ENCODE results near the gene TBL1X. TPM values are rescaled to one million over a fixed set of nuclear protein-coding genes. Genes with fewer than 3 reads are reported as not detected.

TBL1X gene
- total RNA-seq, 5 donors from 2014 or later (not counting 1 experiment from before 2014, with no cell fraction given), result 21.0 to 50.8 (median 40.5) TPM

DNA sequence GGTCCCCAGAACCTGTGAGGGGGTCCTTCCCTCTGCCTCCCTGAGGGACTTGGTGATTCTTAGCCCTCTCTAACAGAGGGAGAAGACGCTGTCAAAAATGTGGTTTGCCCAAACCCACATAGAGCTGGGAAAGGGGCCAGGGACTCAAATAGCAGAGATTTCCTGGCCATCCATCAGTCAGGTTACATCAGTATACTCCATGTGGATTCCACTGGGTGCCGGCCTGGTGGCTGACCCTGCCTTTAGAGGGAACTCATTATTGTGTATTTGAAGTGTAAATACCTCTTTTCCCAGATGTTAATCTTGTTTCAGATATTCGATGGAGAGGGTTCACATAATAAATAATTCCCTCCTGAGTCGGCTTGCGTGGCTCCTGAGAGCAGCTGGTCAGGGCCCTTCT lies 130.3 kb downstream of the TBL1X start:
- Histone ChIP-seq H3K36me3 (ENCODE audit: control insufficient read depth in 2 of 2, extremely low read depth in 1 of 2, insufficient read depth in 1 of 2, low read length in 1 of 2) (peaks cover 0 to 4% of the 10 kb centered on the region in 2 donors), H3K4me3 (ENCODE audit: control insufficient read depth in 1 of 2, extremely low read depth in 1 of 2, low read length in 1 of 2) (no peak overlapping the region), H3K27ac (ENCODE audit: low read length) (no peak overlapping the region), H3K27me3 (replicated peaks in 1 of 2; ENCODE audit: control insufficient read depth in 2 of 2, extremely low read depth in 1 of 2, insufficient read depth in 2 of 2, low read length in 1 of 2) (no peaks in the 10 kb centered on the region), H3K4me1 (ENCODE audit: control insufficient read depth in 1 of 2, extremely low read depth in 1 of 2, insufficient read depth in 2 of 2, low read length in 2 of 2) (no peaks in the 10 kb centered on the region), H3K9me3 (peaks cover 5% of the 10 kb centered on the region)
- Mint-ChIP-seq H3K27ac (no peak overlapping the region), H3K36me3 (peaks cover 16% of the 10 kb centered on the region), H3K4me1 (peaks cover 0 to 14% (median 8%) of the 10 kb centered on the region in 3 donors), H3K27me3 (no peaks in the 10 kb centered on the region), H3K4me3 (no peak overlapping the region), H3K9me3 (peaks cover 4 to 6% (median 4%) of the 10 kb centered on the region in 3 donors)
- POLR2A ChIA-PET, result no interaction called here
- ATAC-seq (replicated peaks in 1 of 4) (no peak), DNase-seq (no peak)
- WGBS (ENCODE audit: insufficient coverage), result no CpG with 5 or more reads among the region's 5 CpGs
- CTCF ChIA-PET, result no interaction called here

DNA sequence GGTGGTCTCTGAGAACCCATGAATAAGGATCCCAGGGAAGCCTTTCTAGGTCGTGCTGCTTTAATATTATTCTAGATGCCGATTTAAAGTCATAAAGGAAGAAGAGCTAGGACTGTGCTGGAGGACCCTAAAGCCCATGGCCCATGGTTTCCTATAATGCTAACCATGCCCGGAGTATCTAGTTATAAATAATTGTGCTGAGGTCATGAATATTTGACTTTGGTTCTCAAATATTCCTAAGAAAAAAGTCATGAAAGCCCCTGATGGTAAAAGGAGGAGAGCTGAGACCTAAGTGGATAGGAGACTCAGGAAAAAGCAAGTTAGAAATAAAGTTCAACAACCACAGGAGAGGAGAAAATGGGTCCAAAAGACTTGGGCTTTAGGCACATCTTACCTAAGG lies 132.0 kb downstream of the TBL1X start:
- Histone ChIP-seq H3K36me3 (ENCODE audit: control insufficient read depth in 2 of 2, extremely low read depth in 1 of 2, insufficient read depth in 1 of 2, low read length in 1 of 2) (no peaks in the 10 kb centered on the region), H3K27ac (ENCODE audit: low read length) (no peak overlapping the region), H3K4me1 (ENCODE audit: control insufficient read depth in 1 of 2, extremely low read depth in 1 of 2, insufficient read depth in 2 of 2, low read length in 2 of 2) (no peaks in the 10 kb centered on the region), H3K4me3 (ENCODE audit: control insufficient read depth in 1 of 2, extremely low read depth in 1 of 2, low read length in 1 of 2) (no peak overlapping the region), H3K27me3 (replicated peaks in 1 of 2; ENCODE audit: control insufficient read depth in 2 of 2, extremely low read depth in 1 of 2, insufficient read depth in 2 of 2, low read length in 1 of 2) (no peaks in the 10 kb centered on the region), H3K9me3 (peaks cover 3% of the 10 kb centered on the region)
- Mint-ChIP-seq H3K27ac (no peak overlapping the region), H3K9me3 (peaks cover 4% of the 10 kb centered on the region in 3 donors), H3K4me1 (peaks cover 0 to 19% (median 10%) of the 10 kb centered on the region in 3 donors), H3K36me3 (peaks cover 4% of the 10 kb centered on the region), H3K27me3 (no peaks in the 10 kb centered on the region), H3K4me3 (no peak overlapping the region)
- WGBS (ENCODE audit: insufficient coverage), result no CpG with 5 or more reads among the region's 3 CpGs
- ATAC-seq (replicated peaks in 1 of 4) (no peak), DNase-seq (no peak)
- CTCF ChIA-PET, result no interaction called here
- POLR2A ChIA-PET, result no interaction called here

DNA sequence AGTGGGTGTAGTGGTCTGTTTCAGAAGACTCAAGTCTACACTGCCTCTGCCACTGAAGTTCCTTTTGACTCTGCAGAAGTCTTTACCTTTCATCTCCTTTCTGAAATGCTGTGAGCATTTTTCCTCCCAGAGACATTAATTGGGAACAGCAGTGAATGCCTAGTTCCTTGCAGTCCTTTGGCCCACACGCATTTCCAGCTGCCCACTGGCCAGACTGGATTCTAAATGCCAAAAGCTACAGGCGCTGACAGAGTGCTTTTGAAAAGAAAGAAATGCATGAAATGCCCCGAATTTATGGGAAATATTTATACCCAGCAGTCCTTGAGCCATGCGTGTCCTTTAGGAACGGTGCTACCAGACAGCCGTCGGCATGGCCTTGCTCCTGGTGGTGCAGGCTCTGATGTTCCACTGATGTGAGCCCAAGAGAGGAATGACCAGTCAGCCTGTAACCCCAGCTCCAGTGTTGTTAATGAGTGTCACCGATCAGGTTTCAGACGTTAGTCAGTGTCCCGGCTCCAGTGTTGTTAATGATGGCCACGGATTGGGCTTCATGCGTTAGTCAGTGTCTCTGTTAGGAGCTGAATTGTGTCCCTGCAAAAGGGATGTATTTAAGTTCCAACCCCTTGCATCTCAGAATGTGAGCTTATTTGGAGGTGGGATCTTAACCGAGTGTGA lies 132.6 kb downstream of the TBL1X start:
- POLR2A ChIA-PET, result no interaction called here
- H3K27ac Mint-ChIP-seq, result no peak overlapping the region
- CTCF ChIA-PET, result no interaction called here
- no peaks in the 10 kb centered on the region for H3K27me3 ChIP-seq (replicated peaks in 1 of 2; ENCODE audit: control insufficient read depth in 2 of 2, extremely low read depth in 1 of 2, insufficient read depth in 2 of 2, low read length in 1 of 2)
- H3K27ac ChIP-seq (ENCODE audit: low read length), result no peak overlapping the region
- no peaks in the 10 kb centered on the region for H3K9me3 ChIP-seq
- WGBS (ENCODE audit: insufficient coverage), result 94% methylated on average over 9 of the region's 13 CpGs
- no peak for DNase-seq
- no peaks in the 10 kb centered on the region for H3K4me1 ChIP-seq (ENCODE audit: control insufficient read depth in 1 of 2, extremely low read depth in 1 of 2, insufficient read depth in 2 of 2, low read length in 2 of 2)
- no peak overlapping the region for H3K4me3 ChIP-seq (ENCODE audit: control insufficient read depth in 1 of 2, extremely low read depth in 1 of 2, low read length in 1 of 2)
- ATAC-seq (replicated peaks in 1 of 4), result no peak
- H3K9me3 Mint-ChIP-seq, result peaks cover 0 to 4% (median 0%) of the 10 kb centered on the region in 3 donors
- H3K36me3 ChIP-seq (ENCODE audit: control insufficient read depth in 2 of 2, extremely low read depth in 1 of 2, insufficient read depth in 1 of 2, low read length in 1 of 2), result no peaks in the 10 kb centered on the region
- peaks cover 0 to 21% (median 10%) of the 10 kb centered on the region in 3 donors for H3K4me1 Mint-ChIP-seq
- H3K36me3 Mint-ChIP-seq, result no peaks in the 10 kb centered on the region
- H3K4me3 Mint-ChIP-seq, result no peak overlapping the region
- H3K27me3 Mint-ChIP-seq, result no peaks in the 10 kb centered on the region

DNA sequence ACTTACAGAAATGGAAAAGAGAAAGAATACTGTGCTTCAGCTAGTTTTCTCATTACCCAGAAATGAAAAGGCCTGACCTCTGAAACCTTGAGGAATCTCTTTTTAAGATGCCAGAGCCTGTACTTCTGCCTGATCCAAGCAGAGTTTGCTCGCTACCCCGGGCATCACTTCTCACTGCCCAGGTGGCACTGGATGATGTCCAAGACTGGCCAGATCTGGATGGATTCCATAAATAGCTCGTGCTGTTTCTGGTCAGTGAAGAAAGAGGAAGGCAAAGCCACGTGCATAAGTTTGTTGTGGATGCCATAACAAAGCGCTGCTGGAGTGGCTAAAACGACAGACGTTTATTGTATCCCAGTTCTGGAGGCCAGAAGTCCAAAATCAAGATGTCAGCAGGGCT lies 133.5 kb downstream of the TBL1X start:
- no peaks in the 10 kb centered on the region for H3K36me3 ChIP-seq (ENCODE audit: control insufficient read depth in 2 of 2, extremely low read depth in 1 of 2, insufficient read depth in 1 of 2, low read length in 1 of 2)
- H3K4me3 ChIP-seq (ENCODE audit: control insufficient read depth in 1 of 2, extremely low read depth in 1 of 2, low read length in 1 of 2), result no peak overlapping the region
- ATAC-seq (replicated peaks in 1 of 4) (no peak), DNase-seq (no peak)
- ChIA-PET CTCF (no interaction called here), POLR2A (no interaction called here)
- no peak overlapping the region for H3K4me3 Mint-ChIP-seq
- no peak overlapping the region for H3K27ac Mint-ChIP-seq
- H3K27ac ChIP-seq (ENCODE audit: low read length), result no peak overlapping the region
- no peaks in the 10 kb centered on the region for H3K36me3 Mint-ChIP-seq
- no peaks in the 10 kb centered on the region for H3K4me1 ChIP-seq (ENCODE audit: control insufficient read depth in 1 of 2, extremely low read depth in 1 of 2, insufficient read depth in 2 of 2, low read length in 2 of 2)
- WGBS (ENCODE audit: insufficient coverage), result 100% methylated on average over 3 of the region's 7 CpGs
- no peaks in the 10 kb centered on the region for H3K9me3 ChIP-seq
- H3K27me3 ChIP-seq (replicated peaks in 1 of 2; ENCODE audit: control insufficient read depth in 2 of 2, extremely low read depth in 1 of 2, insufficient read depth in 2 of 2, low read length in 1 of 2), result no peaks in the 10 kb centered on the region
- no peaks in the 10 kb centered on the region for H3K27me3 Mint-ChIP-seq
- H3K9me3 Mint-ChIP-seq, result no peaks in the 10 kb centered on the region
- peaks cover 0 to 16% (median 7%) of the 10 kb centered on the region in 3 donors for H3K4me1 Mint-ChIP-seq

DNA sequence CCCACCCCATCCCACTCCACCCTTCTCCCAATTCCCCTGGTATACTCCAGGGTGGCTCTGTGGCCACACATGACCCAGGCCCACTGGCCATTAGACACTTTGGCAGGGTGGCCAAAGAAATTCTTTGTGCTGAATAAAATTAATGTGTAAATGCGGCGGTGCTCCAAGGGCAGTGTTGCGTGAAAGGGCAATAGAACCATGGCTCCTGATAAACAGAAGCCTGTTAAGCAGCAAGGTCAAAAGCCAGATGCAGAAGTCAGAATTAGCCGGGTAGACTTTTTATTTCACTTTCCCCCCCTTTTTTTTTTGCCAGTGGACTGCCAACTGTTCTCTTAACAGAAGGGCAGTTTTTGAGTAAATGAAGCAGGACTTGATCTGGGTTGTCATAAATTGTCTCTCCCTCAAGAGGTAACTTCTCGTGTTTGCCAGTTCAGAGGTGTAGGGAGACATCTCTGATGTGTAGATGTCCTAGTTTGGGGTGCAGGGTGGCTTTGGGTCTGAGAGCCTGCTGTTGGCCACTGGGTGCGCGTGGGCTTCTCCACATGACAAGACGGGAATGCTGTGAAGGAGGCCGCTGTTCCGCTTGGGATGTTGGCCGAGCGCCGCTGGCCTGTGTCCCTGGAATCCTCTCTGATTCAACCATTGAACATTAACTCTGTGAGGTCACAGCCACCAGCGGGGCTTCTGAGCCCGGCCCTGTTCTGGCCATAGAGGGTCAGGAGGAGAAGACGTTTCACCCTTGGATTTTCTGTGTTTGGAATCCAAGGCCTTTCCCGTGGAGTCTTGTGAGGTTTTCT lies 139.5 kb downstream of the TBL1X start:
- Mint-ChIP-seq H3K4me1 (peaks cover 0 to 16% (median 7%) of the 10 kb centered on the region in 3 donors), H3K4me3 (no peak overlapping the region), H3K36me3 (peaks cover 8% of the 10 kb centered on the region), H3K27ac (no peak overlapping the region), H3K9me3 (no peaks in the 10 kb centered on the region), H3K27me3 (no peaks in the 10 kb centered on the region)
- H3K36me3 ChIP-seq (ENCODE audit: control insufficient read depth in 2 of 2, extremely low read depth in 1 of 2, insufficient read depth in 1 of 2, low read length in 1 of 2), result no peaks in the 10 kb centered on the region
- ATAC-seq (replicated peaks in 1 of 4) (no peak), DNase-seq (no peak)
- ChIA-PET POLR2A (no interaction called here), CTCF (no interaction called here)
- H3K27me3 ChIP-seq (replicated peaks in 1 of 2; ENCODE audit: control insufficient read depth in 2 of 2, extremely low read depth in 1 of 2, insufficient read depth in 2 of 2, low read length in 1 of 2), result no peaks in the 10 kb centered on the region
- no peak overlapping the region for H3K27ac ChIP-seq (ENCODE audit: low read length)
- 100% methylated on average over 4 of the region's 17 CpGs for WGBS (ENCODE audit: insufficient coverage)
- H3K4me1 ChIP-seq (ENCODE audit: control insufficient read depth in 1 of 2, extremely low read depth in 1 of 2, insufficient read depth in 2 of 2, low read length in 2 of 2), result no peaks in the 10 kb centered on the region
- H3K9me3 ChIP-seq, result no peaks in the 10 kb centered on the region
- no peak overlapping the region for H3K4me3 ChIP-seq (ENCODE audit: control insufficient read depth in 1 of 2, extremely low read depth in 1 of 2, low read length in 1 of 2)

DNA sequence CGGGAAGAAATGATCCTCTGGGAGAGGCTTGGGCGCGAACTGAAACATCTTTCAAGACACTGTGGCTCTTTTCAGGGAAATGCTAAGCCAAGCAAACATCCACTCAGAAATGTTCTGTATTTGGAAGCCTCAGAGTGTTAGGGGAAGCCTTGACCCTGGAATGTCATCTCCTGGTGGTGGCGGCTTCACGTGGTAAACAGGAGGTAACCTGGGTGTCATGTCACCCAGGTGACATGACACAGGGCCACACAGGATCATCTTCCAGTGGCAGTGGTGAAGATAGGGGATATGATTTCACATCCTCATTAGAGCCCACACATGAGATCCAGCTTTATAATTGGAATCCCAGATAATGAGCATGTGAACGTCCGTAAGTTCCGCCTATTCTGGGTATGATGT lies 140.0 kb downstream of the TBL1X start:
- H3K9me3 ChIP-seq, result no peaks in the 10 kb centered on the region
- H3K36me3 Mint-ChIP-seq, result peaks cover 8% of the 10 kb centered on the region
- ATAC-seq (replicated peaks in 1 of 4), result no peak
- H3K9me3 Mint-ChIP-seq, result no peaks in the 10 kb centered on the region
- no peak overlapping the region for H3K27ac ChIP-seq (ENCODE audit: low read length)
- ChIA-PET POLR2A (no interaction called here), CTCF (no interaction called here)
- no peak for DNase-seq
- no peaks in the 10 kb centered on the region for H3K27me3 ChIP-seq (replicated peaks in 1 of 2; ENCODE audit: control insufficient read depth in 2 of 2, extremely low read depth in 1 of 2, insufficient read depth in 2 of 2, low read length in 1 of 2)
- no peaks in the 10 kb centered on the region for H3K4me1 ChIP-seq (ENCODE audit: control insufficient read depth in 1 of 2, extremely low read depth in 1 of 2, insufficient read depth in 2 of 2, low read length in 2 of 2)
- H3K36me3 ChIP-seq (ENCODE audit: control insufficient read depth in 2 of 2, extremely low read depth in 1 of 2, insufficient read depth in 1 of 2, low read length in 1 of 2), result no peaks in the 10 kb centered on the region
- H3K4me3 ChIP-seq (ENCODE audit: control insufficient read depth in 1 of 2, extremely low read depth in 1 of 2, low read length in 1 of 2), result no peak overlapping the region
- WGBS (ENCODE audit: insufficient coverage), result no CpG with 5 or more reads among the region's 8 CpGs
- no peak overlapping the region for H3K27ac Mint-ChIP-seq
- peaks cover 0 to 20% (median 12%) of the 10 kb centered on the region in 3 donors for H3K4me1 Mint-ChIP-seq
- no peak overlapping the region for H3K4me3 Mint-ChIP-seq
- H3K27me3 Mint-ChIP-seq, result no peaks in the 10 kb centered on the region

All from T-cell (primary cell).